Stimulated activated naive B cell treated with anti-CD40 and anti-IgM and Interleukin-4, amounts not matched to agents 10 μg/mL and 1 μg/mL and 100 μg/mL, for 72 hours (primary cell): ENCODE results near the gene DNMT3L.
A peak's percentile ranks its signal among the peaks of the same experiment; 100 is the strongest.

Experiments
- ATAC-seq, 2 donors: fragments of 150-1000 bp; cut with Tn5 transposase; replicated peaks; 2 replicates each; pipeline ENCODE4 v1.10.0; 2021; ENCODE audit warnings: moderate library complexity in 1 of 2
- DNase-seq: peaks from one replicate; pipeline ENCODE4 v3.0.0; 2021
- H3K27ac Mint-ChIP-seq: one replicate; pipeline ENCODE4 v1.8.0; 2022; ENCODE audit warnings: mild to moderate bottlenecking, mixed read lengths
- H3K27me3 Mint-ChIP-seq, 2 donors: one replicate each; pipeline ENCODE4 v1.8.0; 2022; ENCODE audit warnings: mixed read lengths in 2 of 2
- H3K36me3 Mint-ChIP-seq, 2 donors: one replicate each; pipeline ENCODE4 v1.8.0; 2022; ENCODE audit warnings: mixed read lengths in 2 of 2, mild to moderate bottlenecking in 1 of 2
- H3K4me1 Mint-ChIP-seq, 2 donors: one replicate each; pipeline ENCODE4 v1.8.0; 2022; ENCODE audit warnings: mixed read lengths in 2 of 2, mild to moderate bottlenecking in 1 of 2
- H3K4me3 Mint-ChIP-seq, 2 donors: one replicate each; pipeline ENCODE4 v1.8.0; 2022; ENCODE audit warnings: mild to moderate bottlenecking in 2 of 2, mixed read lengths in 2 of 2, moderate library complexity in 1 of 2
- H3K9me3 Mint-ChIP-seq, 2 donors: one replicate each; pipeline ENCODE4 v1.8.0; 2022; ENCODE audit warnings: mixed read lengths in 2 of 2, mild to moderate bottlenecking in 1 of 2

Gene DNMT3L

GRCh38 chr21:44299458-44300261 lies 38.0 kb upstream of the DNMT3L start, which contains the start of gene PFKL:
TSS of gene PFKL (plus strand) at chr21:44300053. CDS start at chr21:44300106, 53 bp downstream.
- DNase-seq (peak; percentile 82), ATAC-seq (peak; percentile 63 to 72)
- Mint-ChIP-seq H3K27me3 (no peaks in the 10 kb centered on the region), H3K27ac (peak within 1 kb of the TSS; percentile 98), H3K4me3 (peak within 1 kb of the TSS; percentile 88 to 90), H3K9me3 (no peaks in the 10 kb centered on the region), H3K36me3 (peaks cover 0 to 11% of the 10 kb centered on the region in 2 donors), H3K4me1 (peaks cover 58 to 86% of the 10 kb centered on the region in 2 donors)

GRCh38 chr21:44299085-44299457 lies 37.4 kb upstream of the DNMT3L start:
- peak overlapping the region; percentile 85 to 90 for H3K4me3 Mint-ChIP-seq
- DNase-seq (no peak), ATAC-seq (peak; percentile 3 to 11)
- H3K9me3 Mint-ChIP-seq: no peaks in the 10 kb centered on the region
- H3K36me3 Mint-ChIP-seq: peaks cover 0 to 10% of the 10 kb centered on the region in 2 donors
- peak overlapping the region; percentile 98 for H3K27ac Mint-ChIP-seq
- H3K4me1 Mint-ChIP-seq: peaks cover 58 to 87% of the 10 kb centered on the region in 2 donors
- no peaks in the 10 kb centered on the region for H3K27me3 Mint-ChIP-seq

- Mint-ChIP-seq H3K9me3 (no peaks in the 10 kb centered on the region), H3K4me3 (peak overlapping the region in 1 of 2 donors; percentile 57), H3K27me3 (no peaks in the 10 kb centered on the region), H3K4me1 (peaks cover 52 to 81% of the 10 kb centered on the region in 2 donors), H3K27ac (peak overlapping the region; percentile 62), H3K36me3 (peaks cover 0 to 6% of the 10 kb centered on the region in 2 donors)
- ATAC-seq (no peak), DNase-seq (no peak)
Measured at GRCh38 chr21:44298301-44298700, 36.6 kb upstream of the DNMT3L start.

GRCh38 chr21:44297525-44298290 lies 36.0 kb upstream of the DNMT3L start:
- DNase-seq (peak; percentile 76), ATAC-seq (peak; percentile 49 to 50)
- Mint-ChIP-seq H3K36me3 (peaks cover 0 to 6% of the 10 kb centered on the region in 2 donors), H3K4me1 (peaks cover 49 to 81% of the 10 kb centered on the region in 2 donors), H3K27ac (peak overlapping the region; percentile 77), H3K4me3 (peak overlapping the region; percentile 57 to 62), H3K9me3 (no peaks in the 10 kb centered on the region), H3K27me3 (no peaks in the 10 kb centered on the region)

GRCh38 chr21:44296916-44297315 lies 35.2 kb upstream of the DNMT3L start:
- no peaks in the 10 kb centered on the region for H3K9me3 Mint-ChIP-seq
- H3K27ac Mint-ChIP-seq: no peak overlapping the region
- H3K4me1 Mint-ChIP-seq: peaks cover 45 to 80% of the 10 kb centered on the region in 2 donors
- DNase-seq (no peak), ATAC-seq (no peak)
- no peaks in the 10 kb centered on the region for H3K27me3 Mint-ChIP-seq
- H3K4me3 Mint-ChIP-seq: no peak overlapping the region
- H3K36me3 Mint-ChIP-seq: no peaks in the 10 kb centered on the region

GRCh38 chr21:44296103-44296519 lies 34.4 kb upstream of the DNMT3L start:
- no peak for DNase-seq
- Mint-ChIP-seq H3K9me3 (no peaks in the 10 kb centered on the region), H3K27ac (peak overlapping the region; percentile 87), H3K4me1 (peaks cover 41 to 77% of the 10 kb centered on the region in 2 donors), H3K36me3 (no peaks in the 10 kb centered on the region), H3K4me3 (no peak overlapping the region), H3K27me3 (no peaks in the 10 kb centered on the region)
- ATAC-seq: no peak

- H3K27me3 Mint-ChIP-seq: no peaks in the 10 kb centered on the region
- H3K9me3 Mint-ChIP-seq: no peaks in the 10 kb centered on the region
- peaks cover 41 to 77% of the 10 kb centered on the region in 2 donors for H3K4me1 Mint-ChIP-seq
- DNase-seq (peak; percentile 29), ATAC-seq (peak; percentile 8 to 21)
- peak overlapping the region; percentile 39 to 57 for H3K4me3 Mint-ChIP-seq
- no peaks in the 10 kb centered on the region for H3K36me3 Mint-ChIP-seq
- peak overlapping the region; percentile 87 for H3K27ac Mint-ChIP-seq
Measured at GRCh38 chr21:44295646-44296045, 33.9 kb upstream of the DNMT3L start.

- H3K36me3 Mint-ChIP-seq: no peaks in the 10 kb centered on the region
- H3K4me3 Mint-ChIP-seq: peak overlapping the region; percentile 51 to 57
- peak in 1 of 2 donors; percentile 7 for ATAC-seq
- H3K27me3 Mint-ChIP-seq: no peaks in the 10 kb centered on the region
- no peaks in the 10 kb centered on the region for H3K9me3 Mint-ChIP-seq
- peak overlapping the region; percentile 87 for H3K27ac Mint-ChIP-seq
- peaks cover 44 to 80% of the 10 kb centered on the region in 2 donors for H3K4me1 Mint-ChIP-seq
- no peak for DNase-seq
Measured at GRCh38 chr21:44295163-44295573, 33.5 kb upstream of the DNMT3L start.

GRCh38 chr21:44294391-44295162 lies 32.9 kb upstream of the DNMT3L start:
- H3K9me3 Mint-ChIP-seq: no peaks in the 10 kb centered on the region
- peak overlapping the region in 1 of 2 donors; percentile 51 for H3K4me3 Mint-ChIP-seq
- ATAC-seq (no peak), DNase-seq (no peak)
- peak overlapping the region; percentile 42 for H3K27ac Mint-ChIP-seq
- peaks cover 44 to 81% of the 10 kb centered on the region in 2 donors for H3K4me1 Mint-ChIP-seq
- no peaks in the 10 kb centered on the region for H3K36me3 Mint-ChIP-seq
- no peaks in the 10 kb centered on the region for H3K27me3 Mint-ChIP-seq

- Mint-ChIP-seq H3K27ac (no peak overlapping the region), H3K9me3 (no peaks in the 10 kb centered on the region), H3K4me3 (no peak overlapping the region), H3K27me3 (no peaks in the 10 kb centered on the region), H3K4me1 (peaks cover 38 to 73% of the 10 kb centered on the region in 2 donors), H3K36me3 (no peaks in the 10 kb centered on the region)
- no peak for ATAC-seq
- no peak for DNase-seq
Measured at GRCh38 chr21:44293551-44294231, 32.0 kb upstream of the DNMT3L start.

GRCh38 chr21:44292812-44293195 lies 31.1 kb upstream of the DNMT3L start:
- Mint-ChIP-seq H3K27ac (peak overlapping the region; percentile 31), H3K4me3 (no peak overlapping the region)

GRCh38 chr21:44291936-44292811 lies 30.5 kb upstream of the DNMT3L start:
- ATAC-seq: no peak
- H3K9me3 Mint-ChIP-seq: no peaks in the 10 kb centered on the region
- no peak for DNase-seq
- no peak overlapping the region for H3K4me3 Mint-ChIP-seq
- no peak overlapping the region for H3K27ac Mint-ChIP-seq
- peaks cover 6 to 9% of the 10 kb centered on the region in 2 donors for H3K27me3 Mint-ChIP-seq
- H3K4me1 Mint-ChIP-seq: peaks cover 31 to 58% of the 10 kb centered on the region in 2 donors
- no peaks in the 10 kb centered on the region for H3K36me3 Mint-ChIP-seq

More at GRCh38 chr21:44292812-44293195, 31.1 kb upstream of the DNMT3L start:
- no peak for DNase-seq
- ATAC-seq: no peak
- peaks cover 3 to 6% of the 10 kb centered on the region in 2 donors for H3K27me3 Mint-ChIP-seq
- H3K36me3 Mint-ChIP-seq: no peaks in the 10 kb centered on the region
- peaks cover 33 to 64% of the 10 kb centered on the region in 2 donors for H3K4me1 Mint-ChIP-seq
- no peaks in the 10 kb centered on the region for H3K9me3 Mint-ChIP-seq
